GM12873 (cell line): ENCODE measurements around the gene SP1.

Experiments used
- CTCF ChIP-seq: IDR thresholded peaks from 2 replicates; pipeline ENCODE4 v1.5.1; 2012; ENCODE audit warnings: low read depth, mild to moderate bottlenecking, moderate library complexity, low read length, control low read depth; ENCODE audit not compliant: insufficient read depth; ENCODE audit errors: missing control alignments

The SP1 gene

GRCh38 chr12:53425515-53426150 lies 45.7 kb downstream of the SP1 start:
- no peak for TF ChIP-seq CTCF

GRCh38 chr12:53427905-53428594 lies 48.1 kb downstream of the SP1 start:
- no peak for TF ChIP-seq CTCF

- TF ChIP-seq CTCF, result no peak
Measured at GRCh38 chr12:53428741-53429140, 48.8 kb downstream of the SP1 start.

- no peak for TF ChIP-seq CTCF
Measured at GRCh38 chr12:53430116-53430515, 50.1 kb downstream of the SP1 start.

- TF ChIP-seq CTCF, result no peak
Measured at GRCh38 chr12:53431187-53431586, 51.2 kb downstream of the SP1 start.

GRCh38 chr12:53441040-53441833 lies 61.3 kb downstream of the SP1 start, which contains the start of gene PRR13:
Gene PRR13, plus strand, starts transcription at chr12:53441734. Its CDS starts 981 bp downstream, at chr12:53442715.
- no peak for TF ChIP-seq CTCF

GRCh38 chr12:53443955-53444354 lies 64.0 kb downstream of the SP1 start:
- no peak for TF ChIP-seq CTCF
